RKO (cell line): ENCODE measurements around the gene TICRR.
"Not testable (repeated sequence)": the region's sequence is repeated elsewhere in the genome, so short reads cannot be mapped to it uniquely, and the experiment has no call there.

ENCODE experiments used
- DNase-seq: peaks from one replicate; pipeline ENCODE4 v3.0.0-alpha.2; 2016; ENCODE audit warnings: low spot score

Gene TICRR

DNA sequence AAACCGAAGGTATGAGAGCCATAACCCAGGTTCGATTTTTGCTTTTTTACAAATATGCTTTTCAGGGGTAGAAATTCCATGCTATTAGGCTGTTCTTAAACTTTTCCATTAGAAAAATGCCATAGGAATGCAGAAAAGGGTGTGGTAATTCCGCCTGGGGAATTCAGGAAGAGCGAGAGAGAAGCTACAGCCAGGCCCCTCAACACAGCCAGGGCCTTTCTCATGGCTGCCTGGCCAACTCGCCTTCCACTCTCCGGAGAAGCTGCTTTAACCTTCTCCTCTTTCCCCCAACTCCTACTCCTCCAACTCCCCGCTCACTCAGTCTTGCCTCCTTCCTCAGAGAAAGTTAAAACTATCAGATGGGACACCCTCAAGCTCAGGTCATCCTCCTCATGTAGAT lies 9.1 kb upstream of the TICRR start:
- no peak for DNase-seq

DNA sequence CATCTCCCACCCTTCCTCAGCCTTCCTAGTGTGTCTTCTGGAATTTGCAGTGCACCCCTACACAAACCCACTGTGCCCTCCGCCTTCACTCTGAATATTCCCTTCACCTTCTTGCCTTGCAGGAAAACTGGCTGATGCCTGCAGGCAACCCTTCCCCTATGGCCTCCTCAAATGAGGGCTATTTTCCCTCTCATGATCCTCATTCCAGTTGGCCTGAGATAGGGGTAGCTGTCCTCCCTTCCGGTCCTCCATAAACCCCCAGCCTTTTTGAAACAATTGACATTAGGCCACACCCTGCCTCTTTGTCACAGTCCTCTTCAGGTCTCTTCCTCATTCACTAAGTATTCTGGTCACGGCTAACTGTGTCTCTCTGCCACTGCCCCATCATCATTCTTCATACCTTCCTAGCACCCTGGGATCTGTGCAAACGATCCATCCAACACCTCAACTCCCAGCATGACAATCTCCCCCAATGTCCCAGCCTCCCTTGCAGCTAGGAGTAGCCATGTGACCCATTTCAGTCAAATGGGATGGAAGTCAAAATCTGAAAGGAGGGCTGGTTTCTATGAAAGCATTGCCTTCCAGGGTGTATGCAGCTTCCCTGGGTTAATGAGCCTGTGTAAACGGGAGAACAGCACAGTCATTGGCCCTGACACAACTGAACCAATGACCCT lies 8.5 kb upstream of the TICRR start:
- DNase-seq, result no peak

DNA sequence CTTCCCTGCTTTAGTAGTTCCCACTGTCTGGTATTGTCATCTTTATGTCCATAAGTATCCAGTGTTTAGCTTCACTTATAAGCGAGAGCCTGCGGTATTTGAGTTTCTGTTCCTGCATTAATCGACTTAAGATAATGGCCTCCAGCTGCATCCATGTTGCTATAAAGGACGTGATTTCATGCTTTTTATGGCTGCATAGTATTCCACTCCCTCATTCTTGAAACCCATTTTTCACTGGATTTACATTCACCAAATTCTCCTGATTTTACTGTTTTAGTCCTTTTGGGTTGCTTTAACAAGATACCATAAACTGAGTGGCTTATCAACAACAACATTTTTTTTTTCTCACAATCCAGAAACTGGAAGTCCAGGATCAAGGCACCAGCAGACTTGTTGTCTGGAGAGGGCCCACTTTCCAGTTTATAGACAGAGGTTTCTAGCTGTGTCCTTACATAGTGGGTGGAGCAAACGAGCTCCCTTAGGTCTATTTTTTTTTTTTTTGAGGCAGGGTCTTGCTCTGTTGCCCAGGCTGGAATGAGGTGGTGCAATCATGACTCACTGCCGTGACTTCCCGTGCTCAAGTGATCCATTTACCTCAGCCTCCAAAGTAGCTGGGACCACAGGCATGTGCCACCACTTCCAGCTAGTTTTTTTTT lies 6.1 kb upstream of the TICRR start:
- DNase-seq, result no peak

DNA sequence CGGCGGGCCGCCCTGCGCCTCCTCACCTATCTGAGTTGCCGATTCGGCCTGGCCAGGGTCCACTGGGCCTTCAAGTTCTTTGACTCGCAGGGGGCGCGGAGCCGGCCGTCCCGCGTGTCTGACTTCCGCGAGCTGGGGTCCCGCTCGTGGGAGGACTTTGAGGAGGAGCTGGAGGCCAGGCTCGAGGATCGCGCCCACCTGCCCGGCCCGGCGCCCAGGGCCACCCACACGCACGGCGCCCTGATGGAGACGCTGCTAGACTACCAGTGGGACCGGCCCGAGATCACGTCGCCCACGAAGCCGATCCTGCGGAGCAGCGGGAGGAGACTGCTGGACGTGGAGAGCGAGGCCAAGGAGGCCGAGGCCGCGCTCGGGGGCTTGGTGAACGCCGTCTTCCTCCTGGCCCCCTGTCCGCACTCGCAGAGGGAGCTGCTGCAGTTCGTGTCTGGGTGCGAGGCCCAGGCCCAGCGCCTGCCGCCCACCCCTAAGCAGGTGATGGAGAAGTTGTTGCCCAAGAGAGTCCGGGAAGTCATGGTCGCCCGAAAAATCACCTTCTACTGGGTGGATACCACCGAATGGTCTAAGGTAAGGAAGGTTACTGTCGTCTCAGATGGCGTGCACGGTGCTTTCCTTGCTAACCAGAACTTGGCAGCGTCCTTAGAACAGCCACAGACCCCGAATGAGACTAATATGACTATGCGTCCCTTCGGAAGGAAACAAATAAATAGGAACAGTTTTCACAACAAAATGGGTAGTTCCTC lies 567 bp downstream of the TICRR start:
- DNase-seq, result peak; percentile 42

DNA sequence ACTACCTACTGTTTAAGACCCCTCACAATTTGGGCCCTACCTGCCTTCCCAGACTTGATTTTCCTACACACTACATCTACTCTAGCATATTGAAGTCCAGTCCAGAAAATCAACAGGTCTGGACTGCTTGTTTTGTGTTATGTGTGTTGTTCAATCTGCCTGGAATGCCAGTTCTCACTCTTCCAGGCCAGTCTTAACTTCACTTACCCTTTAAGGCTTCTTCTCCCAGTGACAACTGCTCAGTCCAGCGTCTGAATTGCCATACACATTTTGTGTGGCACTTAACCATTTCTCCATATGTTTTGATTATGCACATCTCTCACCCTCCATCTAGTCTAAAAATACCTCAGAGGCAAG lies 1.1 kb downstream of the TICRR start:
- peak; percentile 62 for DNase-seq

DNA sequence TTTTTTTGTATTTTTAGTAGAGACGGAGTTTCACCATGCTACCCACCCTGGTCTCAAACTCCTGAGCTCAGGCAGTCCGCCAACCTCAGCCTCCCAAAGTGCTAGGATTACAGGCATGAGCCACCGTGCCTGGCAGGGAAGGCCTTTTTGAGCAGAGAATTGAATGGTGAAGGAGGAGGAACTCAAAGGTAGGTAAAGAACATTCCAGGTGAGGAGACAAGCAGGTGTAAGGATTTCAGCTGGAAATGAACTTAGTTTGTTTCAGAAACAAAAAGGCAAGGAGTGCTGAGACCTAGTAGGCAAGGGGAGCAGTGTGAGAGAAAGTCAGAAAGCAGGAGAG lies 2.5 kb downstream of the TICRR start:
- no peak for DNase-seq

DNA sequence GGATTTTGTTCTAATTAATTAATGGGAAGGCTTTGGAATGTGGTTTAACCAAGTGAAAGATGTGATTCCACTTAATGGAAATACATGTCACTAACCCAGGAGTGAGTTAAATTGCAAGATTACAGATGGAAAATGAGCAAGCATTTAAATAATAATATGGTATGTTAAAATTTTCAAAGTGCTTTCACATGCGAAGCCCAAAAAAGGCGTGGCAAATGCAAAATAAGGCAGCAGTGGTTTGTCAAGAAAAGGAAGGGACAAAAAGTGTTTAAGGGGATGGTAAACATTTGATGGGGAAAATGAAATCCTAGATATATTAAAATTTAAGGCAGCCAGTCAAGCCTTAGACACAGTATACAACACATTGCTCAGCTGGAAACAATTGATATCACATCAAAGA lies 2.9 kb downstream of the TICRR start:
- peak; percentile 2 for DNase-seq

DNA sequence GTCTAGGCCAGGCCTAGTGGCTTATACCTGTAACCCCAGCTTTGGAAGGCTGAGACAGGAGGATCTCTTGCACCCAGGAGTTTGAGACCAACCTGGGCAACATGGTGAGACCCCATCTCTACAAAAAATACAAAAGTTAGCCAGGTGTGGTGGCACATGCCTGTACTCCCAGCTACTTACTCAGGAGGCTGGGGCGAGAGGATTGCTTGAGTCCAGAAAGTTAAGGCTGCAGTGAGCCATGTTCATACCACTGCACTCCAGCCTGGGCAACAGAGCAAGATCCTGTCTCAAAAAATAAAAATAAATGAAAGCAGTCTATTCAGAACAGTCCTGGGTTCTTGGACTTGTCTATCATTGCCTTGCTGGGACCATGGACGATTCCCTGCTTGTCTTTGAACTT lies 5.5 kb downstream of the TICRR start:
- DNase-seq, result not testable (repeated sequence)

DNA sequence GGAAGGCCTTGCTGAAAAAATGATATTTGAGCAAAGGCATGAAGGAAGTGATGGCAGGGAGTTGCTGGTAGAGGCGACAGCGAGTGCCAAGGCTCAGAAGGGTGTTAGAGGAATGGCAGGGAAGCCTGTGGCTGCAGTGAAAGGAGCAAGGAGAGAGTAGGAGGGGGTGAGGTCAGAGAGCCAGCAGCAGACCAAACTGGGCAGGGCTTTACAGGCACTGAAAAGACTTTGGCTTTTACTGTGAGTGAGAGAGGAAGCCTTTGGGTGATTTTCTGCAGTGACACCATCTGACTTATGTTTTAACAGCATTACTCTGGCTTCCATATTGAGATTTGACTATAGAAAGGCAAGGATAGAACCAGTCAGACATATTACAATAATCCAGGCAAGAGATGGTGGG lies 11.4 kb downstream of the TICRR start:
- no peak for DNase-seq

DNA sequence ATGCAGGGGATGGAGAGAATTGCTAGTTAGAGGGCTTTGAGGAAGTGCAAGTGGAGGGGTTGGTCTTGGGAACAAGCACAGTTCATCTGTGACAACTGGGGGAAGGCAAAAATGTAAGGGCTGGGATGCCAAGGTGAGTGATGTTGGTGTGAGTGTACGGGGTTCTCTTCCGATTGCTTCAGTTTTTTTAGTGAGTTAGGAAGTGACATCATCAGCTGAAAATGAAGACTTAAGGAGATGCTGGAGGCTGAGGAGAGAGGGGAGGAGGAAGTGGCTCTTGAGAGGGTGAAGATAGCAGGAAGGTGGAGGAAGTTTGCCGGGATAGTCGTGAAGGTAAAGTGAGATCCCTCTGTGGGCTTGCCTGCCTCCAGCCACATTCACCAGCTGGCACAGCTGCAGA lies 12.7 kb downstream of the TICRR start:
- peak; percentile 88 for DNase-seq

DNA sequence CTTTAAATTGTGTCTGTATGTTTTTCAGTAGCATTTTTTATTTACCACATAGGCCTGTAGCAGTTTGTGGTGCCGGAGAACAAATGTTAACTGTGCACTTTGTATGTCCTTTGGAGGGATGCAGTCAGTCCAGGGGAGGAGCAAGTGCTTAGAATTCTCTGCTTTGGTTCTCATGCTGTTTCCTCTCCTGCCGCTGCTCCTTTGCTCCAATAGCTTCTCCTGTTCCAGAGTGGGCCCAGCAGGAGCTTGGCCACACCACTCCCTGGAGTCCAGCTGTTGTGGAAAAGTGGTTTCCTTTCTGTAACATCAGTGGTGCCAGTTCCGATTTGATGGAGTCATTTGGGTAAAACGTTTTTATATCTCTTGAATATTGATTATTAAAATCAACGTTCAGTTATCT lies 16.6 kb downstream of the TICRR start:
- no peak for DNase-seq

DNA sequence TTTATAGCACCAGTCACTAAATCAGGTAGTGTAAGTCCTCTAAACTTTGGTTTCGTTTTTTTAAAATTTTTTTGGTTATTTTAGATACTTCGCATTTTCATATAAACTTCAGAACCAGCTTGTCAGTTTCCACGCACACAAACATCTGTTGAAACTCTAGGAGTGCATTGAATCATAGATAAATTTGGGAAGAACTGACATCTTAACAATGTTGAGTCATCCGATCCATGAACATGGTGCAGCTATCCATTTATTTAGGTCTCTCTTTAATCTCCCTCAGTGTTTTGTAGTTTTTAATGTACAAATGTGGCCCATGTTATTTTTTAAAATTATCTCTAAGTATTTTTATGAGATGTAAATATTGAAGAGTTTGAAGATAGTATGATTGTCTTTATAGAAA lies 17.7 kb downstream of the TICRR start:
- no peak for DNase-seq

DNA sequence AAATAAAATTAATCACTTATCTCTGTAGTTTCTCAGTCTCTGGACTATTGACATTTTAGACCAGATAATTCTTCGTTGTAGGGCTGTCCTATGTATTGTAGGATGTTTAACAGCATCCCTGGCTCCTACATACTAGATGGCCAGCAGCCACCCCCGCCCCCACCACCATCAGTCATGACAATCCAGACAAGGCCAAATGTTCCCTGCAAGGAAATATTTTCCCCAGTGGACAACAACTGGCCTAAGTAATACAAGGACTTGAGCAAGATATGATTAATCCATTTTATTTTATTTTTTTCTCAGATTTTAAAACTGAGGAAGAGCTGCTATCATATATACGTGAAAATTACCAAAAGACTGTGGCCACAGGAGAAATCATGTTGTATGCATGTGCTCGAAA lies 23.8 kb downstream of the TICRR start:
- no peak for DNase-seq

DNA sequence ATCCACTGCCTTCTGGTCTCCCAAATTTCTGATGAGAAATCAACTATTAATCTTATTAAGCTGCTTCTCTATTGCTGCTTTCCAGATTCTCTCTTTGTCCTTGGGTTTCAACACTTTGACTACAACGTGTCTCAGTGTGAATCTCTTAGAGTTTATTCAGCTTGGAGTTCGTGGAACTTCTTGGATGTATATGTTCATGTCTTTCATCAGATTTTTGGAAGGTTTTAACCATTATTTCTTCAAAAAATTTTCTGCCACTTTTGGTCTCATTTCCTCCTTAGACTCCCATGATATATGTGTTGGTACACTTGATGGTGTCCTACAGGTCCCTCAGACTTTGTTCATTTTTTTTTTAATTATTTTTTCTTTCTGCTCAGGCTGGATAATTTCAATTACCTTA lies 36.0 kb downstream of the TICRR start:
- DNase-seq, result no peak

DNA sequence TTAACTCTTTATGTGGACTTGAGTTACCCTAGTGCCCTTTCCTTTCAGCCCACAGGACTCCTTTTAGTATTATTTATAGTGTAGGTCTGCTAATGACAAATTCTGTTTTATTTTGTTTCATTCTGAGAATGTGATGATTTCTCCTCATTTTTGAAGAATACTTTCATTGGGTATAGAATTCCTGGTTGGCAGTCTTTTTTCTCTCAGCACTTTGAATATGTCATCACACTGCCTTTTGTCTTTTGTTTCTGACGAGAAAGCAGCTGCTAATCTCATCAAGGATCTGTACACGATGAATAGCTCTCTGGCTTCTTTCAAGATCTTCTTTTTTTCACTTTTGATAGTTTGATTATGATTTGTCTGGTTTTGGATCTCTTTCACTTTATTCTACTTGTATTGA lies 37.8 kb downstream of the TICRR start:
- DNase-seq, result no peak

DNA sequence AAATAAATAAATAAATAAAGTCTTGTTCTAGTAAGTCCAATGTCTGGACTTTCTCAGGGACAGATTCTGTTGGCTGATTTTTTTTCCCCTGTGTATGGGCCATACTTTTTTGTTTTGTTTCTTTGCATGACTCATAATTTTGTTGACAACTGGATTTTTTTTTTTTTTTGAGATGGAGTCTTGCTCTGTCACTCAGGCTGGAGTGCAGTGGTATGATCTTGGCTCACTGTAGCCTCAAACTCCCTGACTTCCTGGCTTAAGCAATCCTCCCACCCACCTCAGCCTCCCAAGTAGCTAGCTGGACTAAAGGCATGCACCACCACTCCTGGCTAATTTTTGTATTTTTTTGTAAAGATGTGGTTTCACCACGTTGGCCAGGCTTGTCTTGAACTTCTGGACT lies 38.9 kb downstream of the TICRR start:
- DNase-seq, result no peak

DNA sequence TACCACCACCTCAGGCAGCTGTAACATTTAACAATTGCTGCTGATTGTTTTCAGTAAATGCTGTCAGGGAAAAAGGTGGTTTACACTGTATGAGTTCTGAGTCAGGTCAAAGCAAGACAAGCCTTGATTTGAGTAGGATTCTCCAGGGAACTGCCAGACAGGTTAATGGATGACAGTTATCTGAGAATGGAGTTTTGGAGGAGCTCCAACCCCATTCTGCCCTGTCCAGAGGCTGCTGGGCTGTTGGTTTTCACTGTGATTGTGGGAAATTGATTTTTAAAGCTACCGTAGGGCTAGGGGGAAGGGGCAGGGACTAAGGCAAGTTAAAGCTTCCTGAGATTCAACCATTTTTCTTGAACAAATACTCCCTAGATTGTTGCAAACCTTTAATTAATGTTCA lies 39.9 kb downstream of the TICRR start:
- no peak for DNase-seq

DNA sequence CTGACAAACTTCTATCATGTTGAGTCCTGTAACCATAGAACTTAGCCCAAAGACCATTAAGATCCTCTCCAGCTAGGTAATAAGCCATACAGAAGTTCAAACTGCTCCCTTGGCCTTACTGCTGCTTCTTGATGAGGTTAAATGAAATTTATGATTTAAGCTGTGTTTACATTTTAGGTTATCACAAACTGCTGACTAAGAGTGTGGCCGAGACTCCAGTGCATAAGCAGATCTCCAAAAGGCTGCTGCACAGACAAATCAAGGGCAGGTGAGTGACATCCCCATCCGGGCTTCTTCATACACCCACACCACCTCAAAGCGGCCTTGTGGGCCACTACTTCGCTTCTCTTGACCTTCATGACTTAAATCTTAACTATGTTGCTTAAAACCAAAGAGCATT lies 41.0 kb downstream of the TICRR start:
- DNase-seq, result no peak

DNA sequence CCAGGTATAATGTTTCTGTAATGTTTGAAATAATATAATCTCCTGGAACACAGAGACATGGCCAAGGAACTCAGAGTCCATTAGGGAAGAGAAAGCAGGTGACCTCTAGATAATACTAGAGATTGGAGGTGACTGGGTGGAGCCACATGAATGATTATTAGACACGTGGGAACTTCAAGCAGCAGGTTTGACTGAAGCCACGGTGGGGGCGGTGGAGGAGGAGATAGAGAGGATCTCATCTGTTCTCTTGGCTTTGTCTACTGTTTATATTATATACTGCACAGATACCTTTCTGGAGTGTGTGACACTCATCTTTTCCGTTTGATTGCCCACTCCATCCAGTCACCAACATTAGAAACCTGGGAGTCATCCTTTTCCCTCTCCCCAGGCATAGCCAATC lies 46.3 kb downstream of the TICRR start:
- no peak for DNase-seq

DNA sequence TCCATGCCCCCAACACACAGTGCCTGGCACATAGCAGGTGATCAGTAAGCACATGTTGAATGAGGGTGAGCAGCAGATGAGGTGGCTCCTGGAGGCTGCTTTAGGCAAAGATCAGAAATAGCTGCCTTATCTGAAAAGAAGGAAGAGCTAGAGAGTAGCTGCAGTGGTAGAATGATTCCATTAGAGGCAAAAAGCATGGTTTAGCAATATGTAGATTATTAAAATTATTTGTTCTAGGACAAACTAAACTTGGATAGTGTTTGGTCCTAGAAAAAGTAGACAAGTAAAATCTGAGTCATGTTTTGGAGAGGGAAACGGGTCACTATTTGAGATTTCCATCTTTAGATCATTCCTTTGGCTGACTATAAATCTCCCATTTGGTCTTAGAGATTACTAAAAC lies 47.9 kb downstream of the TICRR start:
- DNase-seq, result no peak

DNA sequence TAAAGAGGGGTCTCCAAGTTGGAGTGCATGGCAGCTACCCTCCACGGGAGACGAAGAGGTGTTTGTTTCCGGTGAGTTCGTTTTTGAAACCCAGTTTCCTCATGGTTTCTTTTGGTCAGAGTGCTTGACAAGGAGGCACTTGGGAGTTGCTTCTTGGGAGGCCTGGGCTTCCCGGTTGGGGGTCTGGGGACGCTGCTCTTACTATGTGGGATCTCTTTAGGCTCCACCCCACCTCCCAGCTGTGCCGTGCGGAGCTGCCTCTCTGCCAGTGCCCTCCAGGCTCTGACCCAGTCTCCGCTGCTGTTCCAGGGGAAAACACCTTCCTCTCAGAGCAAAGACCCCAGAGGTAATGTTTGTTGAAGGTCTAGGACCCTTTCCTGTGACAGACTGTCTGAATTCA lies 50.4 kb downstream of the TICRR start:
- DNase-seq, result no peak

DNA sequence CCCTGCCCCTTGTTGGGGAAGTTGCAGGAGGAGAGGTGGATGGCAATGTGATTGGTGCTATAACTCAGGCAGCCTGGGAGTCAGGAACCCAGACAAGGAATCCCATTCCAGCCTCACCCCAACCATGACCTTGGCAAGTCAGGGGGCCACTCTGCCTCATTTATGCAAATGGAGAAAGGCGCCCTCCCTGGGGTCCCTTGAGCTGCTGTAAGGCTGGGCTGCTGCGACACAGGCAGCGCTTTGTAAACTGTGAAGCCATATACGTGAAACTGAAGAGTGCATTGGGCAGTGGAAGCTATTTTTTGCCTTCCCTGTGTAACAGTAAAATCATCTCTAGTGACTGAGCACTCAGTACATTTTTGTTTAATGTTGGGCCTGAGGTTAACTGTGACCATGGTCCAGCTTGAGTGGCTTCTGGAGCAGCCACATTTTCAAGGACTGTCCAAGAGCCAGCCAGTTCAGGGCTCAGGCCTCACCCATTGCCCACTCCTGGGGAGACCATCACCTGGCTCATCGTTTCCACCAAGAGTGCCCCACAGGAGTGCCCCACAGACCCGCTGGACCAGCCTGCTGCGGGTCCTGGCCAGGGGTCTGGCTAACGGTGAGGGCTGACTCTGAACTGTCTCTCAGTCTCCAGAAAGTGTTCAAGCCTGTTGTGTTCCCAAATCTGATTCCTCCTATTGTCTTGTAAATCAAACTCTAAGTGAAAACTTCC lies 52.1 kb downstream of the TICRR start:
- DNase-seq, result no peak

DNA sequence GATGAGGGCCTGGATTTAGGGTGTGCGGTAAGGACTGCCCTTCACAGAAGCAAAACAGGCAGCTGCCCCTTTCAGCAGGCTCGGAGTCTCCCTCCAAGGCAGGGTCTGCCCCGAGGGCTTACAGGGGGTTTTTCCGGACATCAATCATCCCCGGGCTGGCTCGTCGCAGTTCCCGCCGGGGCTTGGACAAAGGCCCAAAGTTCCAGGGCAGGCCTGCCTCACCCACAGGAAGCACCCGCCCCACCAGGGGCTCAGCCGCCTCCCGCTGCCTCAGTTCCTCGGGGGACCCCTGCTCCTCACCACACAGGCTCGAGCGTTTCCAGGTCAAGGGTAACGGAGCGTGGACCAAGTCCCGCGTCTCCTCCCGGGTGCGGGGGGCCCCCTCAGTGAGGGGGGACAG lies 53.0 kb downstream of the TICRR start:
- DNase-seq, result no peak
